Activated naive CD8-positive, alpha-beta T cell treated with anti-CD3 and anti-CD28 coated beads, Interleukin-2, amount 50 U/mL, for 24 hours (primary cell): ENCODE data around the gene RFLNA.

Source experiments
- ATAC-seq: fragments of 150-1000 bp; cut with Tn5 transposase; one replicate; pipeline ENCODE4 v1.10.0; 2021
- DNase-seq: peaks from one replicate; pipeline ENCODE4 v3.0.0; 2021
- H3K27ac Mint-ChIP-seq: one replicate; pipeline ENCODE4 v1.8.0; 2021; ENCODE audit warnings: mild to moderate bottlenecking, mixed read lengths
- H3K27me3 Mint-ChIP-seq: one replicate; pipeline ENCODE4 v1.8.0; 2021; ENCODE audit warnings: mixed read lengths
- H3K36me3 Mint-ChIP-seq: one replicate; pipeline ENCODE4 v1.8.0; 2021; ENCODE audit warnings: low read depth, mixed read lengths
- H3K4me1 Mint-ChIP-seq: one replicate; pipeline ENCODE4 v1.8.0; 2021; ENCODE audit warnings: mixed read lengths
- H3K4me3 Mint-ChIP-seq: one replicate; pipeline ENCODE4 v1.8.0; 2021; ENCODE audit warnings: mild to moderate bottlenecking, moderate library complexity, mixed read lengths
- H3K9me3 Mint-ChIP-seq: one replicate; pipeline ENCODE4 v1.8.0; 2021; ENCODE audit warnings: mixed read lengths

RFLNA gene

DNA sequence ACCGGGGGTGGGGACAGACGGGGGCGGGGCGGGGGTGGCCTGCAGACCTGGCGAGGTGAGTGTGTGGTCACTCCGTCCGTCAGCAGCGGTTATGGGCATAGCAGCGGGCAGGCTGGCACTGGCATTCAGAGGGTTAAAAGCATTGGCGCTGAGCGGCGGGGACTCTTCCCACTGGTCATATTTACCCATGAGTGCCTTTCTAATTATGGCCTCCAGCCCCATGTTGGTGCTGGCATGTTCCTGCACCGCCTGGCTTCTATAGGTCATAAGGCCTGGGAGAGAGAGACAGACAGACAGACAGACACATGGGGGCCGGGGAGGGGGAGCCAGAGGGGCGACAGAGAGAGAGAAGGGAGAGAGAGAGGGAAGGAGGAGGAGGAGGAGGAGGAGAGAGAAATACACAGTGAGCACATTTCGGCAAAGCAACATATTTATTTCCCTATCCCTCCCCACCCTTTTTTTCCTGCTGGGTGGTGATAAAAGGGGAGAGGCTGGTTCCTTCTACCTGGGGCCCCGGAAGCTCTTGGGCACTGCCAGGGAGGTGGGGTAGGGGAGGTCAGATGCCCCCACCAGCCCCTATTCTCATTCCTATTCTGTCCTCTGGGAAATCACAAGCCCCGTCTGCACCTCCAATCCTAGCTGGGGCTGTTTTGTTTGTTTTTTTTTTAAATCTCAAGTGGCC, 32.6 kb downstream of the RFLNA start:
- Mint-ChIP-seq H3K4me1 (peaks cover 2% of the 10 kb centered on the region), H3K36me3 (peaks cover 33% of the 10 kb centered on the region), H3K27me3 (no peaks in the 10 kb centered on the region), H3K9me3 (peaks cover 7% of the 10 kb centered on the region), H3K27ac (no peak overlapping the region), H3K4me3 (no peak overlapping the region)
- no peak for DNase-seq
- no peak for ATAC-seq

DNA sequence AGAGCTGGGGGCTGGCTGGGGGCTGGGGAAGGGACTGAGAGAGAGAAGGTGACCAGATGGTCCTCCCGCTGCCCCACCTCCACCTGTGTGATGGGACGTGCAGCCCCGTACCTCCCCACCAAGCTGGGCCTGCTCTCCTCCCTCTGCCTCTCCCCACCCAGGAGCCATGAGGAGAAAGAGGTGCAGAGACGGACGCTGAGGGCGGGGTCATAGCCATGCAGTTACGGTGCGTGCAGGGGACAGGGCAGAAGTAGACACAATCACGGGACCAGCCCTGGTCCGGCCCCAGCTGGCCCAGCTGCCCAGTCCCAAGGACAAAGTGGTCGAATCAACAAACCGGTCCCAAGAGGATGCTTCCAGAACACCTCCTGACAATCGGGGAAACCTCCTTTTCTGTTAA, 33.2 kb downstream of the RFLNA start:
- no peak overlapping the region for H3K4me3 Mint-ChIP-seq
- H3K4me1 Mint-ChIP-seq: peaks cover 2% of the 10 kb centered on the region
- no peak overlapping the region for H3K27ac Mint-ChIP-seq
- peaks cover 33% of the 10 kb centered on the region for H3K36me3 Mint-ChIP-seq
- no peak for ATAC-seq
- no peaks in the 10 kb centered on the region for H3K27me3 Mint-ChIP-seq
- no peak for DNase-seq
- H3K9me3 Mint-ChIP-seq: peaks cover 7% of the 10 kb centered on the region

- no peak overlapping the region for H3K4me3 Mint-ChIP-seq
- DNase-seq: no peak
- no peak for ATAC-seq
- H3K27me3 Mint-ChIP-seq: no peaks in the 10 kb centered on the region
- no peak overlapping the region for H3K27ac Mint-ChIP-seq
- H3K9me3 Mint-ChIP-seq: peaks cover 5% of the 10 kb centered on the region
- H3K36me3 Mint-ChIP-seq: peaks cover 31% of the 10 kb centered on the region
- H3K4me1 Mint-ChIP-seq: peaks cover 2% of the 10 kb centered on the region
Observed at GRCh38 chr12:124328636-124329035, 33.7 kb downstream of the RFLNA start.

DNA sequence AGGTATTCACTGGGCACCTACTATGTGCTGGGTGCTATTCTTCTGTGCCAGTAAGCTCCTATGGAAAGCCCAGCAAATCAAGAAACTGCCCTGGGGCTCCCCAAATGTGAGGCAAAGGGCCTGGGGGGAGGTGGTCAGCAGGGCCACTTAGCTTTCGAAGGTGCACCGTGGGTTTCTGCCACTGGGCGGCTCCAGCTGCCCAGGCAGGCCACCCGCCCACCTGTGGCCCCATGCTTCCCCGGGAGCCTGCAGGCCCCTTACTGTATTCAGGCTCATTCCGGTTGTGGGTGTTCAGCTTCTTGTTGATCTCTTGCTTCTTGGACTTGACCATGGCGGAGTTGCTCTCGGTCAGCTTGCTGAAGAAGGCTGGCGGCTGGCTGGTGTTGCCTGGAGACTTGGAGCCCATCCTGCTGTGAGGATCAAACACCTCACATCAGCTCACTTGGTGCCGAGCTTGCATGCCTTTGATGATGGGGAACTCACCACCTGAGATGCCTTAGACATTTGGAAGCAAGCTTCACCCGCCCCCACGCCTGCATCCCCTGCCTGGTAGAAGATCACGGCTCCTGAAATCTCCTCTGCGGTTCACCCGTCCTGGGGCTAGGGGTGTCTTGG, 37.3 kb downstream of the RFLNA start:
- no peak overlapping the region for H3K27ac Mint-ChIP-seq
- H3K9me3 Mint-ChIP-seq: no peaks in the 10 kb centered on the region
- H3K36me3 Mint-ChIP-seq: peaks cover 25% of the 10 kb centered on the region
- no peak for DNase-seq
- ATAC-seq: no peak
- no peaks in the 10 kb centered on the region for H3K27me3 Mint-ChIP-seq
- peaks cover 2% of the 10 kb centered on the region for H3K4me1 Mint-ChIP-seq
- H3K4me3 Mint-ChIP-seq: no peak overlapping the region

DNA sequence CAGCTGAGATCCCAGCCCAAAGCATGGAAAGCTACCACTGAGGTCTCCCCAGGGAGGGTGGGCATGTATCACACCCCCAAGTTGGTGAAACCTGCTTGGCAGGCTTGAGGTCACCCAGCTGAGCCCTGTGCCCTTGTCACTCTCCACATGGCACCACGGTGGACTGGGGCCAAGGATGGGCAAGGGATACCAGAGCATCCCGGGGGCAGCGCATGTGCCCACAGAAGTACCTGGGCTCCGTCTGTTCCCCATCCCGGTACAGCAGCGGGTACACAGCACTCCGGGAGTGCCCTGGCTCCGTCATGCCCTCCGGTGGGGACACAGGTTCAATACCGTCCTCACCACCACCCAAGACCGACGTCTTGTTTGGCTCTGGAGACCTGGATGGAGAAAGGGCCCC, 38.0 kb downstream of the RFLNA start:
- ATAC-seq (no peak), DNase-seq (no peak)
- Mint-ChIP-seq H3K4me3 (no peak overlapping the region), H3K36me3 (peaks cover 27% of the 10 kb centered on the region), H3K27me3 (no peaks in the 10 kb centered on the region), H3K27ac (no peak overlapping the region), H3K4me1 (peaks cover 2% of the 10 kb centered on the region), H3K9me3 (no peaks in the 10 kb centered on the region)

DNA sequence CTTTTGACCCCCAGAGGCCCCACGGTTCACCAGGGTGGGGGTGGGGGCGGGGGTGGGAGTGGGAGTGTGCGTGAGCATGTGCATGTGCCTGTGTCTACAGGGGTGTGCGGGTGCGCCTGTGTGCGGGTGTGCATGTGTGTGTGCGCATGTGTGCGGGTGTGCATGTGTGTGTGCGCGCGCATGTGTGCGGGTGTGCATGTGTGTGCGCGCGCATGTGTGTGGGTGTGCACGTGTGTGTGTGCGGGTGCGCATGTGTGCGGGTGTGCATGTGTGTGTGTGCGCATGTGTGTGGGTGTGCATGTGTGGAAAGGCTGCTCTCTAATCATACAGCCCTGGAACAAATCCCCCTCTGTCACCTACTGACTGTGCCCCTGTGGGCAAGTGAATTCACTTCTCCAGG, 38.8 kb downstream of the RFLNA start:
- DNase-seq (no peak), ATAC-seq (no peak)
- peaks cover 27% of the 10 kb centered on the region for H3K36me3 Mint-ChIP-seq
- H3K4me1 Mint-ChIP-seq: peaks cover 2% of the 10 kb centered on the region
- H3K9me3 Mint-ChIP-seq: no peaks in the 10 kb centered on the region
- H3K4me3 Mint-ChIP-seq: no peak overlapping the region
- no peaks in the 10 kb centered on the region for H3K27me3 Mint-ChIP-seq
- H3K27ac Mint-ChIP-seq: no peak overlapping the region

DNA sequence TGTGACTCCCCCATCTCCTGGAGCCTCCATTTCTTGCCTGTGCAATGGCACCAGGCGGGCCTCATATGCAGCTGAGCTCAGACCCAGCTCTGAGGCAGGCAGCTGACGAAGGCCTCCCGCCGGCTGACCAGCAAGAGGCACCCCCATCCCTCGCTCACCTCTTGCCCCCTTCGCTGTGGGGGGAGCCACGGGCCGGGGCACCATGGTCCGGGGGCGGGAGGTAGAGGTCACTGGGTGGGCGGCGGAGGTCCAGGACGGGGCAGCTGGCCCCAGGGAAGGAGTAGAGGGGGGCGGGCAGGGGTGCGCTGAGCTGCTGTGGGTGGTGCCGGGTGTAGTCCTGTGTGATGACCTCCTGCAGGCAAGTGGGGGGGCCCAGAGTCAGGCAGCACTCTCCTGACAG, 39.4 kb downstream of the RFLNA start:
- H3K36me3 Mint-ChIP-seq: peaks cover 27% of the 10 kb centered on the region
- ATAC-seq (no peak), DNase-seq (no peak)
- peaks cover 2% of the 10 kb centered on the region for H3K4me1 Mint-ChIP-seq
- H3K27me3 Mint-ChIP-seq: no peaks in the 10 kb centered on the region
- H3K27ac Mint-ChIP-seq: no peak overlapping the region
- H3K4me3 Mint-ChIP-seq: no peak overlapping the region
- no peaks in the 10 kb centered on the region for H3K9me3 Mint-ChIP-seq

DNA sequence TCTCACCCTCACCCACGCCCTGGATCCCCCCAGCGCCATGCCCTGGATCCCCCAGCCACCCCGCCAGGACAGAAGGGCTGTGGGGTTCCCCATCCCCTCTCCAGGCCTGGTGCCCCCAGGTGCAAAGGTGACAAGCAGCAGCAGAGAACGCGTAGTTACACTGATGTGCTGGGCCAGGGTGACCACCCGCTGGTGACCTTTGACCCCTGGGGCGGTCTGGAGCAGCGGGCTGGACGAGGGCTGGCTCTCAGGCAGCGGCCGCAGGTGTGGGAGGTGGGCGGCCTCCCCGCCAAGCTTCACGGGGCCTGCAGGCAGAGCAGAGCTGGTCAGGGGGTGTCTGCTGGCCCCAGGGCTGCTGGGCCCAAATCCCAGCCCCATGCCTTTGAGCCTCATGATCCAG, 40.1 kb downstream of the RFLNA start:
- Mint-ChIP-seq H3K27ac (no peak overlapping the region), H3K36me3 (peaks cover 24% of the 10 kb centered on the region), H3K4me1 (peaks cover 2% of the 10 kb centered on the region), H3K27me3 (no peaks in the 10 kb centered on the region), H3K4me3 (no peak overlapping the region), H3K9me3 (no peaks in the 10 kb centered on the region)
- DNase-seq (no peak), ATAC-seq (no peak)

- no peak overlapping the region for H3K27ac Mint-ChIP-seq
- peaks cover 20% of the 10 kb centered on the region for H3K36me3 Mint-ChIP-seq
- no peak for ATAC-seq
- no peak for DNase-seq
- no peaks in the 10 kb centered on the region for H3K9me3 Mint-ChIP-seq
- H3K4me3 Mint-ChIP-seq: no peak overlapping the region
- H3K27me3 Mint-ChIP-seq: no peaks in the 10 kb centered on the region
- H3K4me1 Mint-ChIP-seq: peaks cover 2% of the 10 kb centered on the region
Observed at GRCh38 chr12:124335426-124336183, 40.7 kb downstream of the RFLNA start.

GRCh38 chr12:124336184-124336437, 41.2 kb downstream of the RFLNA start:
- no peaks in the 10 kb centered on the region for H3K27me3 Mint-ChIP-seq
- peaks cover 24% of the 10 kb centered on the region for H3K36me3 Mint-ChIP-seq
- no peak overlapping the region for H3K4me3 Mint-ChIP-seq
- no peak overlapping the region for H3K27ac Mint-ChIP-seq
- ATAC-seq (no peak), DNase-seq (no peak)
- H3K4me1 Mint-ChIP-seq: peaks cover 2% of the 10 kb centered on the region
- no peaks in the 10 kb centered on the region for H3K9me3 Mint-ChIP-seq

DNA sequence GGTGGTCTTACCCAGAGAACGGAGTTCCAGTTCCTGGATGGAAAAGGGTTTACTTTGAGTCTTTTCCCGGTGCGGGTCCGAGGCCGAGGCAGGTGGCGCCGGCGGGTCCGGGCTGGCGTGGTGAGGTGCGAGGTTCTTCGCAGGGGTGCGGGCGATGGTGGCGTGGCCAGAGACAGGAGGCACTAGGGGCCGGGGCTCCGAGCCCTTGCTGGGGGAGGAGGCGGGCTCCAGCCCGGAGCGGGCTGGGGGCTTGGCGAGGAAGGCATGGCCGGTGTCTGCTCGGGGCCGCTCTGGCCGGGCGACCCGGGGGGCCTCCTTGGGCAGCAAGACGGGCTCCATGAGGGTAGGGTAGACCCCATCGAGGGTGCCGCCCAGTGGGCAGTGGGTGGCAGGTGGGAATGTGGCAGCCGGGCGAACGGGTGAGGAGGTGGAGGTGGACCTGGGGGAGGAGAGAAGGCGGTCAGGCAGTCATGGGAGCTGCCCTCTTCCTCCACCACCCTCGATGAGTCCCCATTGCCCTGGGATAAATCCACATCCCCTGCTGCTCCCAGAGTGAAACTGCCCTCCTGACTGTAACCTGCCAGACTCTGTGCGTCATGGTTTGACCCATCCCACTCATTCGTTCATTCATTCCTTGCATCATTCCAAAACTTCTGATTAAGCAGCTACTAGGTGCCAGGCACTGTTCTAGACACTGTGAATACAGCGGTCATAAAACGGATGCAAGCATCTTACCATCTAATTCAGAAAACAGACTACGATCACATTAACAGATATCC, 42.0 kb downstream of the RFLNA start:
- Mint-ChIP-seq H3K36me3 (peaks cover 21% of the 10 kb centered on the region), H3K4me3 (no peak overlapping the region), H3K9me3 (no peaks in the 10 kb centered on the region), H3K4me1 (peaks cover 2% of the 10 kb centered on the region), H3K27ac (peak overlapping the region; percentile 39), H3K27me3 (no peaks in the 10 kb centered on the region)
- ATAC-seq (no peak), DNase-seq (no peak)

DNA sequence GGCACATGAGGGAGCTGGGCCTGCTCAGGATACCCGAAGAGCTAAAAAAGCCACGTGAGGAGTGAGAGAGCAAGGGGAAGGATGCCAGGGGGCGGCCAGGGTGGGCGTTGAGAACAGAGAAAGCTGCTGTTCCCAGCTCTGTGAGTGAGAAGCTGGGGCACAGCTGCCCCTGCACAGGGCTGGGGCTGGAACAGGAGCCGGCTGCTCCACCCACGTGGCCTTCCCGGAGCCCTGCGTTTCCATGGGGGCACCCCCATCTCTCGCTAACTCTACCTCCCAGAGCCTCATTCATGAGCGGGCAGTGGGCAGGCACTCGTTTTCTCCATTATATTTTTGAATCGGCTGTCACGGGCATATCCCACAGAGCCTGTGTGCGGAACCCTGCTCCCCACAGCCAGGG, 42.7 kb downstream of the RFLNA start:
- H3K36me3 Mint-ChIP-seq: peaks cover 19% of the 10 kb centered on the region
- H3K27ac Mint-ChIP-seq: peak overlapping the region; percentile 39
- H3K4me1 Mint-ChIP-seq: peaks cover 2% of the 10 kb centered on the region
- DNase-seq (no peak), ATAC-seq (no peak)
- H3K9me3 Mint-ChIP-seq: no peaks in the 10 kb centered on the region
- H3K27me3 Mint-ChIP-seq: no peaks in the 10 kb centered on the region
- no peak overlapping the region for H3K4me3 Mint-ChIP-seq

DNA sequence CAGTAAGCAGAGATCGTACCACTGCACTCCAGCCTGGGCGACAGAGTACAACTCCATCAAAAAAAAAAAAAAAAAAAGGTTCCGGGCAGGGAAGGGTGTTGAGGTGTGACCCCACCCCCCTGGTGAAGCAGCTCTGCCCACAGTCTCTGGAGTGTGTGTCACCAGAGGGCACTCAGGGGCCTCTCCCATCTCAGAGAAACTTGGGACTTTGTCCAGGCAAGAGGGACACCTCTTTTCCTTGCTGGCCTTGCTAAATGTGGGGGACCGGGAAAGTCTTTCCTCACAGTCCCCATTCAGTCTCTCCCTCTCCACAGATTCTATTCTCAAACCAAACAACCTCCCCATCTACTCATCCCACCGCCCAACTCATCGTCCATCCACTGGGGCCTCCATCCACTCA, 43.6 kb downstream of the RFLNA start:
- no peak overlapping the region for H3K27ac Mint-ChIP-seq

DNA sequence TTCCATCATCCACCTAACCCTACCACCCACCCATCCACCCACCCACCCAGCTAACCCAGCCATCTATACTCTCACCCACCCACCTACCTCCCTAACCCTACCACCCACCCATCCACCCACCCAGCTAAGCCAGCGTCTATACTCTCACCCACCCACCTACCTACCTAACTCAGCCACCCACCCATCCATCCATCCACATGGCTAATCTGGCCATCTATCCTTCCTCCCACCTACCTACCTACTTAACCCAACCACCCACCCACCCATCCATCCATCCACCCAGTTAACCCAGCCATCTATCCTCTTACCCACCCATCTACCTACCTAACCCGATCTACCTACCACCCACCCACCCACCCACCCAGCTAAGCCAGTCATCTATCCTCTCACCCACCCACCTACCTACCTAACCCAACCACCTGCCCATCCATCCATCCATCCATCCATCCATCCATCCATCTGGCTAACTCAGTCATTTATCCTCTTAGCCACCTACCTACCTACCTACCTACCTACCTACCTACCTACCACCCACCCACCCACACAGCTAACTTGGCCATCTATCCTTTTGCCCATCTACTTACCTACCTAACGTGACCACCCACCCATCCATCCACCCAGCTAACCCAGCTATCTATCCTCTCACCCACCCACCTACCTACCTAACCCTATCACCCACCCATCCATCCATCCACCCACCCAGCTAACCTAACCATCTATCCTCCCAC, 44.1 kb downstream of the RFLNA start:
- Mint-ChIP-seq H3K36me3 (peaks cover 24% of the 10 kb centered on the region), H3K27ac (no peak overlapping the region), H3K4me3 (no peak overlapping the region), H3K9me3 (no peaks in the 10 kb centered on the region), H3K4me1 (peaks cover 2% of the 10 kb centered on the region), H3K27me3 (no peaks in the 10 kb centered on the region)
- no peak for DNase-seq
- ATAC-seq: no peak

More for the DNA sequence above, 43.6 kb downstream of the RFLNA start:
- no peak overlapping the region for H3K4me3 Mint-ChIP-seq
- H3K36me3 Mint-ChIP-seq: peaks cover 24% of the 10 kb centered on the region
- no peak for ATAC-seq
- H3K4me1 Mint-ChIP-seq: peaks cover 2% of the 10 kb centered on the region
- DNase-seq: no peak
- no peaks in the 10 kb centered on the region for H3K9me3 Mint-ChIP-seq
- H3K27me3 Mint-ChIP-seq: no peaks in the 10 kb centered on the region
